Lung (tissue), 12 donors: ENCODE measurements around the gene PTPRN2. TPM values are rescaled to one million over a fixed set of nuclear protein-coding genes. Genes with fewer than 3 reads are reported as not detected.

ENCODE experiments used
- ATAC-seq: fragments of 200-7000 bp; cut with Tn5 transposase; one replicate; pipeline ENCODE4 v1.9.1; 2020; ENCODE audit warnings: moderate number of reproducible peaks; ENCODE audit not compliant: insufficient read depth, low FRiP score
- DNase-seq, 3 donors: peaks; one replicate each; pipeline ENCODE4 v3.0.0-alpha.2; 2013 to 2017
- H3K27ac ChIP-seq, 2 donors: one replicate each; pipeline ENCODE4 v1.5.1; 2013; ENCODE audit warnings: mild to moderate bottlenecking in 2 of 2, moderate library complexity in 2 of 2, control low read depth in 1 of 2, inconsistent platforms in 1 of 2, low read depth in 1 of 2, low read length in 1 of 2
- H3K27me3 ChIP-seq, 3 donors: one replicate each; pipeline ENCODE4 v1.5.1; 2013; ENCODE audit warnings: low read length in 2 of 3; ENCODE audit not compliant: control insufficient read depth in 3 of 3, insufficient read depth in 3 of 3
- H3K36me3 ChIP-seq, 4 donors: one replicate each; pipeline ENCODE4 v1.5.1; 2013; ENCODE audit warnings: low read length in 4 of 4, mild to moderate bottlenecking in 1 of 4, moderate library complexity in 1 of 4; ENCODE audit not compliant: control insufficient read depth in 4 of 4, insufficient read depth in 4 of 4
- H3K4me1 ChIP-seq, 5 donors: one replicate each; pipeline ENCODE4 v1.5.1; 2013; ENCODE audit warnings: low read length in 5 of 5, mild to moderate bottlenecking in 2 of 5, moderate library complexity in 1 of 5; ENCODE audit not compliant: control insufficient read depth in 5 of 5, insufficient read depth in 5 of 5
- H3K4me3 ChIP-seq: one replicate; pipeline ENCODE4 v1.5.1; 2013; ENCODE audit warnings: mild to moderate bottlenecking, control low read depth, moderate library complexity
- H3K9ac ChIP-seq, 2 donors: one replicate each; pipeline ENCODE4 v1.5.1; 2013; ENCODE audit warnings: low read length in 2 of 2, control low read depth in 1 of 2; ENCODE audit not compliant: insufficient read depth in 1 of 2
- H3K9me3 ChIP-seq, 4 donors: one replicate each; pipeline ENCODE4 v1.5.1; 2013; ENCODE audit warnings: low read length in 3 of 4, mild to moderate bottlenecking in 1 of 4, moderate library complexity in 1 of 4; ENCODE audit not compliant: control insufficient read depth in 4 of 4, insufficient read depth in 3 of 4
- CTCF ChIP-seq: IDR thresholded peaks from 2 replicates; pipeline ENCODE4 v1.5.1; 2012; ENCODE audit warnings: mild to moderate bottlenecking; ENCODE audit errors: control extremely low read depth, extremely low read depth
- WGBS, 2 donors: extraction: QIAGEN DNeasy Blood & Tissue Kit; methylation state at CpG; one replicate each; pipeline ENCODE4 v1.1.7; 2013; 5-methylcytosine and 5-hydroxymethylcytosine counted together
- polyA plus RNA-seq, 2 donors: library from polyadenylated mRNA; stranded (reverse); fragments of 200-250 nt; gene quantifications; one replicate each; pipeline ENCODE4 v1.2.1, GENCODE V29; 2013
- total RNA-seq, 2 donors: library from RNA; depleted of rRNA in 1 of 2; stranded (reverse); fragments of >200 nt in 1 of 2; gene quantifications; one replicate each; pipeline ENCODE4 v1.2.1, GENCODE V29; 2014 to 2021
- donor health status: control.
- donor health status: control.
- donor health status: Bipolar disorder and iron deficiency.
- donor health status: healthy.
- donor health status: DM: yes; HTN: yes; CAD: no.

PTPRN2 gene
- total and polyA plus RNA-seq, 4 donors: 2.1 to 7.4 (median 4.4) TPM

- Histone ChIP-seq H3K9ac (no peak overlapping the region), H3K27me3 (no peaks in the 10 kb centered on the region)
- ATAC-seq: no peak
Measured at GRCh38 chr7:158623241-158623640, 35.6 kb upstream of the PTPRN2 start.

GRCh38 chr7:158620839-158621441, 33.3 kb upstream of the PTPRN2 start:
- no peaks in the 10 kb centered on the region for H3K27me3 ChIP-seq
- peak in 1 of 3 donors; percentile 8 for DNase-seq
- 72 to 93% methylated on average over 6 of the region's 6 CpGs for WGBS, 2 donors
- no peak overlapping the region for H3K27ac ChIP-seq
- no peak for TF ChIP-seq CTCF
- H3K9ac ChIP-seq: no peak overlapping the region
- H3K9me3 ChIP-seq: no peaks in the 10 kb centered on the region
- no peaks in the 10 kb centered on the region for H3K4me1 ChIP-seq
- H3K36me3 ChIP-seq: peaks cover 0 to 2% (median 0%) of the 10 kb centered on the region in 4 donors
- ATAC-seq: no peak
- H3K4me3 ChIP-seq: no peak overlapping the region

More at GRCh38 chr7:158623241-158623640, 35.6 kb upstream of the PTPRN2 start:
- Histone ChIP-seq H3K4me1 (no peaks in the 10 kb centered on the region), H3K36me3 (peaks cover 0 to 3% (median under 1%) of the 10 kb centered on the region in 4 donors), H3K27ac (no peak overlapping the region), H3K4me3 (no peak overlapping the region), H3K9me3 (no peaks in the 10 kb centered on the region)
- TF ChIP-seq CTCF: no peak
- 82% methylated on average over 13 of the region's 13 CpGs for WGBS, 2 donors
- no peak for DNase-seq

- H3K4me1 ChIP-seq: no peaks in the 10 kb centered on the region
- H3K27me3 ChIP-seq: no peaks in the 10 kb centered on the region
- H3K9ac ChIP-seq: no peak overlapping the region
- peaks cover 0 to 2% (median 0%) of the 10 kb centered on the region in 4 donors for H3K36me3 ChIP-seq
- 95 to 97% methylated on average over 5 of the region's 5 CpGs for WGBS, 2 donors
- H3K4me3 ChIP-seq: no peak overlapping the region
- no peak for TF ChIP-seq CTCF
- no peaks in the 10 kb centered on the region for H3K9me3 ChIP-seq
- no peak overlapping the region for H3K27ac ChIP-seq
- ATAC-seq: no peak
- DNase-seq: no peak
Measured at GRCh38 chr7:158620418-158620817, 32.8 kb upstream of the PTPRN2 start.

- no peak overlapping the region for H3K4me3 ChIP-seq
- no peak for ATAC-seq
Measured at GRCh38 chr7:158618745-158619140, 31.1 kb upstream of the PTPRN2 start.

More at GRCh38 chr7:158618745-158619140, 31.1 kb upstream of the PTPRN2 start:
- WGBS, 2 donors: 97 to 99% methylated on average over 4 of the region's 4 CpGs
- H3K9ac ChIP-seq: no peak overlapping the region
- DNase-seq: no peak
- no peaks in the 10 kb centered on the region for H3K4me1 ChIP-seq
- no peak for TF ChIP-seq CTCF
- H3K27ac ChIP-seq: no peak overlapping the region
- no peaks in the 10 kb centered on the region for H3K27me3 ChIP-seq
- peaks cover 0 to 2% (median 0%) of the 10 kb centered on the region in 4 donors for H3K36me3 ChIP-seq
- H3K9me3 ChIP-seq: no peaks in the 10 kb centered on the region
